Stomach (tissue), 4 donors: ENCODE data around the gene TDG.

Source experiments
- CTCF ChIP-seq, 7 experiments: fragments of 450-650 bp in 4 of 7; fragments of 200-600 bp in 3 of 7; sonication (generic) in 3 of 7; IDR thresholded peaks; one replicate each; pipeline ENCODE4 v1.5.1; 2016 to 2019; ENCODE audit warnings: antibody characterized with exemption in 7 of 7, control low read depth in 2 of 7, mild to moderate bottlenecking in 1 of 7
- EP300 ChIP-seq: sonication (generic); formaldehyde crosslinking; IDR thresholded peaks from one replicate; pipeline ENCODE4 v1.6.1; 2017; ENCODE audit warnings: antibody characterized with exemption
- POLR2AphosphoS5 ChIP-seq, 3 donors: sonication (generic); formaldehyde crosslinking; IDR thresholded peaks; one replicate each; pipeline ENCODE4 v1.6.1; 2016; ENCODE audit warnings: antibody characterized with exemption in 3 of 3

- TF ChIP-seq CTCF (IDR thresholded peaks at IDR 0.05), result no peak
- no peak for TF ChIP-seq POLR2AphosphoS5 (IDR thresholded peaks at IDR 0.05)
- no peak for TF ChIP-seq EP300
These were observed 9.7 kb upstream of the TDG start for GRCh38 chr12:103955811-103956508.
